Measurements from ENCODE around the gene TCTA.

- no peak for TF ChIP-seq CTCF (IDR thresholded peaks at IDR 0.05)
- TF ChIP-seq POLR2A (IDR thresholded peaks at IDR 0.05) = no peak
These were observed 1.2 kb upstream of the TCTA start for GRCh38 chr3:49410846-49411534.

Measured in heart left ventricle (tissue), 13 donors.